Stimulated activated CD8-positive, alpha-beta memory T cell treated with anti-CD3 and anti-CD28 coated beads, Interleukin-2, amount 100 ng/mL, for 48 hours (primary cell): Measurements from ENCODE around the gene AMN.

ENCODE experiments used
- DNase-seq, 2 donors: peaks; one replicate each; pipeline ENCODE4 v3.0.0-alpha.2; 2020; ENCODE audit warnings: low read depth in 2 of 2

The AMN gene

DNA sequence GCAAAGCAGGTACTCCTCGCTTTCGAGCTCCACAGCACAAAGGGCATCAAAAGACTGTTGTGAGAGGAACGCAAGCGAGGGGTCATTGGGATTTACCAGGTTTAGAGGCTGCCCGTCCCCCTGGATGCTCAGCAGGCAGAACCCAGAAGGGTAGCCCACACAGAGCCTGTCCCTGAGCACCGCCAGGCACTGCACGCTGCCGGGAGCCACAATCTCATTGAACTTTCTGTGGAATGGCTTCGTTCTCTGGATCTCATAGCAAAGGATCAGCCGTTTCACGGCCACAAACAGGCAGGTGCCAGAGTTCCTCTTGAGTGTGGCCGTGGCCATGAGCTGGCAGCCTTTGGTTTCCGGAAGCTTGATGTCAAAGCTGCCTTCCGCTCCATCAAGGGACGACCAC, 21.5 kb downstream of the AMN start:
- DNase-seq, result no peak

DNA sequence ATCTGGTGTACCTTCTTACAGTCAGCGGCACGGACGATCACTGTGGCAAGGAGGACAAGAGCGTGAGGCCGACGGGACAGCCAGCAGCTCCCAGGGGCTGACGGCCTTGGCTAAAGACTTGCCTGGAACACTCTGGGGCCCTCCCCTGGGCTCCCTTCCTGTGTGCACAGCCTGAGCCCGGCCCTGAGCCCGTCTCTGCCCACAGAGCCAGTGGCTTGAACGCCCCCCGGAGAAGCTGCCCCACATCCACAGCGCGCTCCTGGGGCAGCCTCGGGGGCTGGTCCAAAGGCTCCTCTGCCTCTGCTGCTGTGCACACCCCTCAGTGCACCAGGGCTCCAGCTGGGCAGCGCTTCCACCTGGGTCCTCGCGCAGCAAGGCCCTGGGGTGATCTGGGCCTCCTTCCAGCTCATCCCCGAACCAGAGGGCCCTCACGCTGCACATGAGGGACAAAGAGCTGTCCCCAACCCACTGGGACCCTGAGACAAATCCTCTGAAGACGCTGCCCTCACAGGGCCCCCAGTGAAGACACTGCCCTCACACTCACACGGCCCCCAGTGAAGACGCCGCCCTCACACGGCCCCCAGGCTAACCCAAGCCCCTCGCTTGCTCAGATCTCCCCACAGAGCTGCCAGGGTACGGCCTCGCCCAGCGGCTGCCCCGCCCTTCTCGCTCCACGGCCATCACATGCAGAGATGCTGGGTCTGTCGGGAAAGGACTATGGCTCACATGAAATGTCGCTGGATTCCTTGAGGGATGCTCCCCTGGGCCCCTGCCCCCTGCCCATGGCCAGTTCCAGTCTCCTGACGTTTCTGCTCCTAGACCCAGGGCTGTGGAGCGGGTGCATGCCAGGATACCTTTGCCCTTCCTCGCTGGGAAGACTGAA, 22.2 kb downstream of the AMN start:
- DNase-seq, result no peak

DNA sequence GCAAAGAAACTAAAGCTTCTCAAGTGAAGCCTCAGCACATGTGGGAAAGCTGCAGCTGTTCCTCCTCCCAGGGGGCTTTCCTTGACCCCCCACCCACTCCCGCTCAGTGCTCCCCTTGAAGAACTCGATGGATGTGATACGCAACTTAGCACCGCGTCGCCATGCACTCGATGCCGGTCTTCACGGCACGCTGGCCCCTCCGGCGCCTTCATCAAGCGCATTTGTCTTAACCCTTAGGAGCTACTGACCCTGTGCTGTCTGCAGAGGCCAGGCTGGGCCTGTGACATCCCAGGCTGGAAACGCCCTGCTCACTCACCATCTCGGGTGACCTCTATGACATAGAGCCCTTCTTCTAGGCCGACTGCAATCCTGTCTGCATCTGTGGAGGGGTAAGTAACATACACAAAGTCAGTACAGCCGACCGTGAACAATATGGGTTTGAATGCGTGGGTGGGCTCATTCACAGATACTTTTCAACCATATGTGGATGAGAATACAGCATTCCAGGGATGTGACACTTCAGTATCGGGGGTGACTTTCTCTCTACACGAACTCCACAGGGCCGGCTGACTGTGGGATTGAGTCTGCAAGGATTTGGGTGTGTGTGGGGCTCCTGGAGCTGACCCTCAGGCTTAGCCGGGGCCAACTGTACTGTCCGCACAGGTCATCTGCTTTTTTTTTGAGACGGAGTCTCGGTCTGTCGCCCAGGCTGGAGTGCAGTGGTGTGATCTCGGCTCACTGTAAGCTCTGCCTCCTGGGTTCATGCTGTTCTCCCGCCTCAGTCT, 23.1 kb downstream of the AMN start:
- no peak for DNase-seq

DNA sequence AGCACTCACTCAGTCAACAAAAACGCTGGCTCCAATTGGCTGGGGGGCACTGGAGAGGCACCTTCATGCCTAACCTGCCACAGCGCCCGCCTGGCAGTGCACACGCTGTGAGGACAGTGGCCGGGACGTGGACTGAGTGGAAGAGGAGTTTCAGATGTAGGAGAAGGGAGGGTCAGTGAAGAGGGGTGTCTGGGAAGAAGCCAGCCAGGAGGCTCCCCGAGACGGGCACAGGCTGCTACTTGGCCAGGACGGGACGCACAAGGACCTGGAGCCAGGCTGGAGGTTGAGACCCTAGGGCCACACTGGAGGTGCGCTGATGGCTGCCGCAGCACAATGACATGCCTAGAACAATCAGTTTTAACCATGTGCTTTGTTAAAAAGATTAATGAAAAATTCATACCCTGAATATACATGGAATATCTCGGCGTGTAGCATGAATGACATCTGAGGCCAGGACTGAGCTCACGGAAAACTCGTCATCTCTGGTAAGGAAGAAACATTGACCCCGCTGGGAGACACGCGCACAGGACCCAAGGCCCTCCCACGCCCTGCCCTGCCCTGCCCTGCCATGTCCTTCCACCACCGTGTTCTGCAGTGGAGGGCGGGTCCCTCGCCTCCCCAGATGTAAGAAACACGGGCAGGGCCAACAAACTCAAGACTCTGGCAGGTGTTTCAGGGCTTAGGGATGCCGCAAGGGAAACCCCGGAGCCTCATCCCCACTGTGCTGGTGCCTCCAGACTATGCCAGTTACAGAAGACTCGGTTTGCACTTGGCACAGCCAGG, 25.0 kb downstream of the AMN start:
- no peak for DNase-seq

DNA sequence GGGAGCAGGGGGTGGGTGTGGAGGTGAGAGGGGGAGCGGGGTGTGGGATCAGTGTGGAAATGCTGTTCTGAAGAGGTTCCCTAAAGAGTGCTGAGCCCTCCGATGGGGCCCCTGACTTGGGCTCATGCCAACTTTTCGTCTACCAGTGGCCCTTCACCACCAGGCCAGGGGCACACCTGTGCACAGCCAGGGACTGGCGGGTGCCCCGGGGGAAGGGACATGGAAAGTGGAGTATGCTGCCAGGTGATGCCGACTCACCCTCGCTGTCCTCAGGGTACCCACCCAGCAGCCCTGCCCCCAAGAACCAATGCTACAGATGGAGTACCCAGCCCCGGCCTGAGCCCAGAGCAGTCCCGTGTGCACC, 26.2 kb downstream of the AMN start:
- no peak for DNase-seq

DNA sequence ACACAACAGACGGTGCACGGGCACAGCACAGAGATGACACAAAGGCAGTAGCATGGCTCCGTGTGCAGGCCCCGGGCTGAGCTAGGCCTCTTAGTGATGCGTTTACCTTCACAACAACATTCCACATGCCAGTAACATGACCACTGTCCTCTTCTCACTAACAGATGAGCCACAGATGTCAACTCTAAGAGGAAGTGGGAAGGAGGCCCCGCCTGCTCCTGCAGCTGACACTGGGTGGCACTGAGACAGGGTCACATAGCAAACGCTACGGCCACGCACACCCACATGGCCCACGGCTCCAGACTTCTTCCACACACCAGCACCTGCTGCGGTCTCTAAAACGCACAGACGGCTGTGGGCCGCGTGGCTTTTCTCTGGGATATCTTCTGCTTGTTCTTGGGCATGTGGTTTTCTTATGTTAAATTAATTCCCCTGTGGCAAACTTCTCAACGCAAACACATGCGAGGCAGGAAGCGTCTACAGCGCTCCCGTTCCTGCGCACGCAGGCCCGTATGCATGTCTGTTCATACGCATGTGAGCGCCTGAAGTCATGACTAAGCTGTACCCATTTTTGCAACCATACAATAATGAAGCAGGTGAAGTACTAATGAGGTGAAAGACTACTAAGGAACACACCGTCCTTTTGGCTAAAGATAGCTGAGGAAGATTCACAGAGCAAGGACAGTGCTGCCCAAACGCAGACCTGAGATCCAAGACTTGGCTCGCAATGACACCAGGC, 26.8 kb downstream of the AMN start:
- DNase-seq, result no peak

DNA sequence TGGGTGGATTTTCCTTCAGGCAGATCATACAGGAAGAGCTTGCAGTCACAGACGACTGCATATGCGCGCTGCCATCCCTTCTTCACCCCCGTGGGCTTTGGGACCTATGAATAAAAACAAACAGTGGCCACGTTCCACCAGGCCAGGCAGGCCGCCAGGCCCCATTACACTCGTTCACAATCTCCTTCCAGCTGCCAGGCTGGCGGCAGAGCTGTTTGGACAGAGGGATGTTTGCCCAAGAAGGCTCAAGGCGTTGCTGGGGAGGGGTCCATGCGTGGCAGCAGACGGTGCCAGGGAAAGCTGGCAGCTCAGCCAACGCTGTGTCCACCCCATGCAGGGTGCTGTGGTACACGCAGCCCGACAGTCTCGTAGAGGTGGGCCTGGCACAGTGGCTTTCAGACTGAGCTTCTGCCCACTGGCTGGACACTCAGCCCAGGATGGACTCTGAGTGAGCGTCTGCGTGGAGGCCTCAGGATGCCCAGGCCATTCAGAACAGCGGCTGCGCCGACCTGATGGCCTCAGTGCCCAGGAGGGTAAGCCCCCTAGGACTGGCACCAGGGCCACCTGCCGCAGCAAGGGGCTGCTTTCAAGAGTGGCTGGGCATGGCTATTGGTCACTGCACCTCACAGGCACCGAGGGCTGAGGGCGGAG, 27.5 kb downstream of the AMN start:
- DNase-seq, result no peak

DNA sequence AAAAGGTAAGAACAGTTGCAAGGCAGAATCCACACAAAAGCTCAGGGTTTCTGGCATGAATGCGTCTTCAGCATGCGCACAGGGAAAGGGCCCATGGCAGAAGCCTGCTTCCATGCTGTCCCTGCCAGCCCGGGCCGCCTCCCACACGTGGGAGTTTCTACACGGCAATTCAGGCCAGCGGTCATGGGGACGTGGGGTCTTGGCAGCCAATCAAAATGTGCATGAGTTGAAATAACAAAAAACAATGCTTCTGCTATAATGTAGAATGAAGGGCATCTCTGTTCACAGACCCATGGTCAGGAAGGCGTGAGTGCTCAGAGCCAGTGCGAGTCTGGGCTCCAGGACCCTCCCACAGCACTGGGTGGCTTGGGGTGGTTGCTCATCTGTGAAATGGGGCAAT, 28.6 kb downstream of the AMN start:
- DNase-seq, result no peak

DNA sequence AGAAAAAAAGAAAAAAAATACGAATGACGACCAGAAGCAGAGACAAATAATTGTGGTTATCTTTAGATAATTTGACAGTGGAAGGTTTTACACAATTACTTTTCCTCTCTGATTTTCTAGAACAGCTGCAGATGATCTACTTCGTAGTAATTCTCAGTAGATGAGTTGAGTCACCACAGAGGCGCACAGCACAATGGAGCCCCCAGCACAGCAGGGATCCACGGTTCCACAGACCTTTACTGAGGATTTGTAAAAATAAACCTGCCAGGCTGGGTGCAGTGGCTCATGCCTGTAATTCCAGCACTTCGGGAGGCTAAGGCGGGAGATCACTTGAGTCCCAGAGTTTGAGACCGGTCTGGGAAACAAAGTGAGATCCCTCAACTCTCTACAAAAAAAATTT, 29.3 kb downstream of the AMN start:
- DNase-seq, result no peak

DNA sequence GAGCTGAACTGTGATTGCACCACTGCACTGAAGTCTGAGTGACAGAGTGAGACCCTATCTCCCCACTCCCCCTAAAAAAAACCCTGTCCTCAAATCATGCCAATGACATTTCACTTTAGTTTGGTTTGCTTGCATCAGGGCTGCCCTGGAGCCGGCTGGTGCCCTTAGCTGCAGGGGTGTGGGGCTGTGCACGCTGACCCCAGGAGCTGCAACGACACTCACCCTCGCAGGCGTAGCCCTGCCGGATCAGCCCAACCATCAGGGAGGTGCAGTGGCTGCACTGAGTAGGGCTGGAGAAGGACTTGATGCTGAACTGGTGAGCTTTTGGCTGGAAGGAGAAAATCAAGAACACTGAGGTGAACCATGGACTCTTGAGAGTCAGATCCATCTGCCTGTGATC, 29.8 kb downstream of the AMN start:
- no peak for DNase-seq

DNA sequence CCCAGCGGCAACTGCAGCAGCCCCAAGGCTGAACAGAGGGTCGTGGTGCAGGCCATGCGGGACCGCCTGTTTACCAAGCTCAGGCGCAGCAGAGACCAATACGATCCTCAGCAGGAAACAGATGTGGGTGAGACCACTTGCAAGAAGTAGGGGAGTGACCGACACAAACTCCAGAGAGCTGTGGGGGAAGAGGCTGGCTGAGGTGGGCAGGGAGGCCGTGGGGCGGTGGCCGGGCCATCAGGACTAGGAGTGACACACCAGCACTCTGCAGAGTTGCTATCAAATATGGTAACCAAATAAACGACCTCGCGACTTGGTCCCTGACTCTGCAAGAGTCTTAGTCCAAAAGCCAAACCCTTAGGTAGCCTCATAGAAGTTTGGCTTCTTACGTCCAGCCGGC, 30.6 kb downstream of the AMN start:
- no peak for DNase-seq

DNA sequence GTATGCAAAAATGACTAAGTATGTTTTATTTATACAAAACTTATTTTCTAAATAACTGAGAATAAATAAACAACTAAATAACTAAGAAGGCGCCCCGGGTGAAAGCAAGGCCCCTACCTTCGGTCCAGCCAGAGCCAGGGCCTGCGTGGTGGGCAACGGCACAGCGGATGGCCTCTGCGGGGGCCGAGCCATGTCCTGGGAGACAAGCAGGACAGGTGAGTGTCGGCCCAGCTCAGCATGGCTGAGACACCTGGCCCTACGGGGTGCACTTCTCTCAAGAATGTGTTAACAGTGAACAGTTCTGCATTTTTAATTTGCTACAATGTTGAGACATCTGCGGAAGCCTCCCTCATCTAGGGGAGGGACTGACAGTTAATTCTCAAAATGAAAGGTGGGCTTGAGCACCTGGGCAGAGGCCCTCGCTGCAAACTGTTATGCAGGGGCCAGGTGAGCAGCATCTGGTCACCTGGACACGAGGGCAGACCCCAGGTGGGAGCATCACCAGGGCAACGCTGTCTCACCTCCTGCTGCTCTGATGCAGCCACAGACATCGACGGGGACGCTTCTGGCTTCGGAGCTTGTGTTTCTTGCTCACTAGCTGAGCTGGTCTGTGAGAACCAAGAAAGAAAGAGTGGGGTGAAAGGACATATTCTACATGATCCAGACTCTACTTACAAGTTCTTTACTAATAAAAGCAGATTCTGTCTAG, 31.8 kb downstream of the AMN start:
- DNase-seq, result no peak

DNA sequence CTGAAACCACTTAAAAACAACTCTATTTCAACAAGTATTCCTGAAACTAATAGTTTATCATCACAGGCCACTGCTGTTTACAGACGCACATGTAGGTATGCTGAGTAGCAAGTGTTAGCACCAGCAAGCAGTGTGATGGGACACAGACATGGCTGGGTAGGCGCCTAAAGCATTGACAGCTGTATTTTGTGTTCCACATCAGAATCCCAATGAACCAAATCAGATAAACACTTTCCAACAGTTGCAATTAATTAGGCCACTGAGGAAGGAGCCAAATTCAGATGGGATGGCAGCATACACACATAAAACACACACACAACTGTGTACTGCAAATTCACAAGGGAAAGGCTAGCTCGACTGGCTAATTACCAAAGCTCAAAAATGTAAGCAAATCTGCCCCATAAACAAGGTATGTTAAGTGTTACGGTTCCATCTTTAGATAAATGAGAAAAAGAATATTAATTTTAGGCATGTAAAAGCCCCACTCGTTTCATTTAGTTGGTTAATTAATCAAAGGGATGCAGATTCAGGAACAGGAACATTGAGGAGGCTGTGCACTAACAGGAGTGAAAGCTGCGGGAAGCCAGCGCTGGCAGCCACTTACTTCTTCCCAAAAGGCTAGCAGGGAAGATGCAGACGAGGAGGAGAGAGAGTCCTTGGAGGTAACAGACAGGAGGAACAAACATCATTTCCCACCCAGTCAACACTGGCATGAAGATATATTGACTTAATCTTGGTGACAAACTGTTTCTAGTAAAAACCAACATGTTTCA, 33.4 kb downstream of the AMN start:
- DNase-seq, result no peak

DNA sequence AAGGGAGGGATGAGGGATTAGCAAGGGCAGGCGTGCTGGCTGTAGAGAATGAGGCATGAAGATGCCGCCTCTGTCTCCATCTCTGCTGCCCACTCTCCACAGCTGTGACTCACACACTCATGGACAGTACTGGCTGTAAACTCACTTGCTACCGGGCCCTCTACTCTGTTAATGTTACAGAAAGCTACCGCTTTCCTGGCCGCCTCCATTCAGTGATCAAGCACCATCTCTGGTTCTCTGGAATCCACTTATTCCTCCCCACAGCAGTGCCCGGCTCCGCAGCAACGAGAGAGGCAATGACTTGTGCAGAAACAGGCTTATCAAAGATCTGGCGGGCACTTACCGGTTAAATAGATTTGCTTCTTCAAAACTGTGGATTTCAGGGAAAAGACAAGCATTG, 34.8 kb downstream of the AMN start:
- no peak for DNase-seq

DNA sequence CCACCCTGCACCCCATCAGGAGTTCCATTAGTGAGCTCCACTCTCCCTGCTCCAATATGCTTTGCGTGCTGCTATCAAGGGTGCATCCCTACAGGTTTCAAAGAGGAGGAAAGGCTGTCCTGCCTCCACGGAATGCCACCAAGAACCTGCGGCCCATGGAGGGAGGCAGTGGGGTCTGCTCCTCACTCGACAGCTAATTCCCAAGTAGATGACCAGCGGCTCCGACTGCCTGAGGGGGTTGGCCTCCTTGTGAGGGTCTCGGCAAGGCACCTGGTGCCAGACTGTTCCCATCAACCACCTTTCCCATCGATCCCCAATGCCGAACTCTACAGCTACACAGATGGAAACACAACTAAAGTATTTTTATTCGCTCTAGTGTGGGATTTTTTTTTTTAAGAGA, 36.0 kb downstream of the AMN start:
- no peak for DNase-seq

DNA sequence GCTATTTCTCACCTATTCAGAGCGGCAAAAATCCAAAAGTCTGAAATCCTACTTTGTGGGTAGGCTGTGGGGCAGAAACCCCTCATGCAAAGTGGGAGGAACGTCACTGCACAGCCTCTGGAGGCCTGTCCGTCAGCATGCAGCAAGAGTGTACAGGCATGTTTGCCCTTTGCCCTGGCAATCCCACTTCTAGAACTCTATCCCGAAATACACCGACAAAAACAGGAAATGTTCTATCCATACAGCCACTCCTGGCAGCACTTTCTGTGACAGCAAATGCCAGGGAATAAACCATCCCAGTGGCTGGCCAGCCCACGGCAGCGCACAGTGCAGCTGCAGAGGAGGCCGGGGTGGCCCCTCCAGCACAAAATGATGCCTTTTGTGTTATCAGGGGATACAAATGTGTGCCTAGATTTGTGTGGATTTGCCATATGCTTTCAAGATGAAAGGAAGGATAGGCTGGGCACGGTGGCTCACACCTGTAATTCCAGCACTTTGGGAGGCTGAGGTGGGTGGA, 39.7 kb downstream of the AMN start:
- DNase-seq, result no peak

DNA sequence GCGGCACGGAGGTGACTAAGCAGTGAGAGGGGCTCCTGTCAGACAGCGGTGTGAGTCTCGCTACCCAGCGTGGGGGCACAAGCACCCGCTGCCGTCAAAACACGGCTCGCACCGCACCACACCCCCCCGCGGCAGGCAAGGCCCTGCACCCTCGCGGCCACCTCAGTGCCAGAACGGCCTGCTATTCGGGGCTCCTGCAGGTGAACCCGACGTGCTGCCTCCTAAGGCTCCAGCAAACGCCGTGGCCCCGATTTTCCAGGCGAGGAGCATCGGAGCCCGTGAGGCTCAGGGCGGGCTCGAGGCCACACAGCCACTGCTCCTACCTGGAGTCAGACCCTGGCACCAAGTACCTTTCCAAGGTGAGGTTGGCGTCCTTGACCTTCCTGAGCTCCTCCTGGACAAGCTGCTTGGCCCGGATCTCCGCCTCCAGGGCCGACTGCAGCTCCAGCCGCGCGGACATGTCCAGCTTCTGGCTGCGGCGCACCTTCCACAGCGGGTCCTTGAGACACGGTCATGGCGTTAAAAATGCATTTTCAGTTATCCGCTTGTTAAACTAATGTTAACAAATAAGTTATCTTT, 41.8 kb downstream of the AMN start:
- no peak for DNase-seq

DNA sequence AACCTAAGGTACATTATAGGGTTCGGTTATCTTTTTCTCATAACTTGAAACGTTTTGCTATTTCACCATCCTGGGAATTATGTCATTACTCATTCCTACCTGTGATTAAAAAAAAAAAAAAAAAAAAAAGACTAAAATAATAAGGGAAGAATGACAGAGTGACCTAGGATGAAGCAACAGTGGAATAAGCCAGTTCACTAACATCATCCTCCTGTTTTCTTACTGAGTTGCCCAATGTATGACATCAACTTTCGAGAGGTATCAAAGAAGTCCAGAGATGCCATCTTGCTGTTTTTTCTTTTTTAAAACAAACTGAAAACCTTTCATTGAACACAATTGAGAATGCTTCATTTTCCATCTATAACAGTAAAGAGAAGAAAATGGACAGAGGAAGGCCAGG, 42.8 kb downstream of the AMN start:
- DNase-seq, result no peak

DNA sequence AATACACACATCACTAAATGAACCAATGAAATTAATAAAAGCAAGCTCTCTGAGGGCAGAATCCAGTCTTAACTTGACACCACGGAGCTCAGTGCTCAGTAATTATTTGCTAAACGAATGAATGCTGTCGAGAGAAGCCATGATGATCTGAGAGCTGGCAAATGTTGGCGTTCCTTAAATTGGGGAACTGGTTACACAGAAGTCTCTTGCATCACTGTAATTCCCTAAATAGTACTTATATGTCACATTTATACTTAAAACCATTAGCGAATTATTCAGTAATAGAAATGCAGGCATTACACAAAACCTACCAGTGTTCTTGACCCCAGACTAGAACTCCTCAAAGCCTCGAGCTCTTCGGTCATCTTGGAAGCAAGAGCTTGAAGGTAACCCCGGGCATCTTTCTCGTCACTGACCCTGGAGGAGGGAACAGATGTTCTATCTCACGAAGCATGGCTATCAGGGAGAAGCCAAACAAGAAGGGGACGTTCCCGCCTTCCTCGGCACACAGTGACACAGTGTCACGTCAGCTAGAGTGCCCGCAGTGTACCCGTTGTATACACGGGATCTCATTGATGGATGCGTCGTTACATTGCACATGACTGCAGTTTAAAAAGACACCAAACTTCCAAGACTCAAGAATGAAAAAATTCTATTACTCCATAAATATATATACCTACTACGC, 43.6 kb downstream of the AMN start:
- DNase-seq, result no peak
